Measurements from ENCODE around the gene MICAL2. TPM values are rescaled to one million over a fixed set of nuclear protein-coding genes. Genes with fewer than 3 reads are reported as not detected.
A peak's percentile ranks its signal among the peaks of the same experiment; 100 is the strongest.

Gene MICAL2
- polyA plus RNA-seq, 1 experiment: 135 TPM

DNA sequence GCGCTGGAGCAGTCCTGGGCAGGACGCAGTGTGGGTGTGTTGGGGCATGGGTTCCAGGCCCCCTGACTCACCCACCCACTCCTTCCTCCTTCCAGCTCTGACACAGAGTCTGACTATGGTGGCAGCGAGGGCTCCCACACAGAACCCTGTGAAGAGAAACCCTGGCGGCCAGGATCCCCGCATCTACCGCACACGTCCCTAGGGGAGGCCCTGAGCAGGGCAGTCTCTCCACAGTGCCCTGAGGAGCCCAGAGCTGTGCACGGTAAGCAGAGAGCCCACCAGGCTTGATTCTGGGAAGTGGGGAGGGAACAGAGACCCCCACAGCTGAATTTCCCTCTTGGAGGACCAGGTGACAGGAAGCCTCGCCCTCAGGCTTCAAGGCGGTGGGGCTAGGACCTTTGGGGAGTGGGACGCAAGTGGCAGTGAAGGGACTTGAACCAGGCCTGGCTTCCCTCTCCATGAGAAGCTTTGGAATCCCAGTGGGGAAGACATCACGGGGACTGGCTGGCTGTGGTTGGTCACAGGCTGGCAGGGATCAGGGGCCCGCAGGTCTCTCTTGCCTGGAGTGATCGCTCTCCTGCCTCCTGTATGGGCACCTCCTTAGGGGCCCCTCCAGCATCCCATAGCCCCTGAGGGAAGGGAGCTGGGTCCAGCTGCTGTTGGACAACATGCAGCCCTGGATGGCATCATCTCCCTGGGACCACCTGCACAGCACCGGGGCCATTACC lies 170.6 kb downstream of the MICAL2 start:
- CTCF ChIA-PET: interaction anchor here (0.6 to 11.6 kb wide), 32 partner anchors 8 to 493 kb away, joined by 3 to 331 read pairs (median 4); no protein-coding TSS in a partner anchor
- H3K27me3 ChIP-seq (ENCODE audit: control insufficient read depth, insufficient read depth, low read length): no peaks in the 10 kb centered on the region
- H3K4me3 ChIP-seq (ENCODE audit: low read depth, low read length): no peak overlapping the region
- POLR2A ChIA-PET: no interaction called here
- H3K36me3 ChIP-seq (ENCODE audit: control insufficient read depth, insufficient read depth, low read length): no peaks in the 10 kb centered on the region
- TF ChIP-seq, protein P1, sequence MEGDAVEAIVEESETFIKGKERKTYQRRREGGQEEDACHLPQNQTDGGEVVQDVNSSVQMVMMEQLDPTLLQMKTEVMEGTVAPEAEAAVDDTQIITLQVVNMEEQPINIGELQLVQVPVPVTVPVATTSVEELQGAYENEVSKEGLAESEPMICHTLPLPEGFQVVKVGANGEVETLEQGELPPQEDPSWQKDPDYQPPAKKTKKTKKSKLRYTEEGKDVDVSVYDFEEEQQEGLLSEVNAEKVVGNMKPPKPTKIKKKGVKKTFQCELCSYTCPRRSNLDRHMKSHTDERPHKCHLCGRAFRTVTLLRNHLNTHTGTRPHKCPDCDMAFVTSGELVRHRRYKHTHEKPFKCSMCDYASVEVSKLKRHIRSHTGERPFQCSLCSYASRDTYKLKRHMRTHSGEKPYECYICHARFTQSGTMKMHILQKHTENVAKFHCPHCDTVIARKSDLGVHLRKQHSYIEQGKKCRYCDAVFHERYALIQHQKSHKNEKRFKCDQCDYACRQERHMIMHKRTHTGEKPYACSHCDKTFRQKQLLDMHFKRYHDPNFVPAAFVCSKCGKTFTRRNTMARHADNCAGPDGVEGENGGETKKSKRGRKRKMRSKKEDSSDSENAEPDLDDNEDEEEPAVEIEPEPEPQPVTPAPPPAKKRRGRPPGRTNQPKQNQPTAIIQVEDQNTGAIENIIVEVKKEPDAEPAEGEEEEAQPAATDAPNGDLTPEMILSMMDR (IDR thresholded peaks at IDR 0.05; ENCODE audit: insufficient read depth, low read depth, low read length): no peak
- no peak for DNase-seq (ENCODE audit: low read depth)

DNA sequence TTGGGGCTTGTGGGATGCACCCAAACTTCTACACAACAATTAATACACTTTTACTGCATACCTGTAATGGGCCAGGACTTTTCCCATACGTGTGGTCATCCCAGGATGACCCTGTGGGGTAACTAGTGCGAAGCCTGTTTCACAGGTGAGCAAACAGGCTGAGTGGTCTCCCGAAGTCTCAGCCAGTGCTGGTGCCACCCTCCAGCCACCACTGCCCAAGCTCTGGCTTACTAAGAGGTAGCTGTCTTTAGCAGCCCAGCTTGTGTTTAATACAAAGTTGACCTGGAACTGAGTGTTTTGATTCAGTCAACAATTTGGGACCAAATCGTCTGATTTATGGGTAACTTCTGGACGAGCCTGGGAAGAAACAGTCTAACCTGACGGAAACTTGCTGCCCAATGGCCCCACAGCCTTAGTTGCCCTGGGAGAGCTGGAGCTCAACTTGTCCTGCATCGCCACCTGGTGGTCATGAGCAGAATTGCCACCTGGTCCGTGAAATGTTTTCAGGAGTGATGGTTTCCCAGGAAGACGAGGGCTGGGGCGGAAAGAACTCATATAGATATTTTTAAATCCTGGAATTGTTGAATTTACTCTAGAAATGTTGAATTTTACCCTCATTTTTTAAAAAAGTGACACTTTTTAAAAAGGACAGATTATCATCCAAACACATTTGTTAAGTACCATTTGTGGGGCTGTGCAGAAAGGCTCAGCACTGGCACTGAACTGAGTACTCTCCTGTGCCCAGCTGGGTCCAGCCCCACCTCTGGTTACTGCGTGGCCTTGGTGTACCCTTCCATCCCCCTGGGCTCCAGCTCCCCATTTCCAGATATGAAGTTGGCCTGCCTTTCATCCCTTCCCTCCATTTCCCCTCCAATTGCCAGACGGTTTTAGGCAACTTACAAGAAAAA lies 171.4 kb downstream of the MICAL2 start:
- TF ChIP-seq, protein P1 (IDR thresholded peaks at IDR 0.05; ENCODE audit: insufficient read depth, low read depth, low read length): peak; percentile 88
- CTCF ChIA-PET: interaction anchor here (0.8 to 11.6 kb wide), 33 partner anchors 9 to 494 kb away, joined by 3 to 331 read pairs (median 4); no protein-coding TSS in a partner anchor
- H3K27me3 ChIP-seq (ENCODE audit: control insufficient read depth, insufficient read depth, low read length): no peaks in the 10 kb centered on the region
- H3K4me3 ChIP-seq (ENCODE audit: low read depth, low read length): no peak overlapping the region
- no peaks in the 10 kb centered on the region for H3K36me3 ChIP-seq (ENCODE audit: control insufficient read depth, insufficient read depth, low read length)
- no peak for DNase-seq (ENCODE audit: low read depth)
- POLR2A ChIA-PET: interaction anchor here (0.9 kb wide), 1 partner anchor 234 kb away, joined by 3 read pairs; no protein-coding TSS in a partner anchor

DNA sequence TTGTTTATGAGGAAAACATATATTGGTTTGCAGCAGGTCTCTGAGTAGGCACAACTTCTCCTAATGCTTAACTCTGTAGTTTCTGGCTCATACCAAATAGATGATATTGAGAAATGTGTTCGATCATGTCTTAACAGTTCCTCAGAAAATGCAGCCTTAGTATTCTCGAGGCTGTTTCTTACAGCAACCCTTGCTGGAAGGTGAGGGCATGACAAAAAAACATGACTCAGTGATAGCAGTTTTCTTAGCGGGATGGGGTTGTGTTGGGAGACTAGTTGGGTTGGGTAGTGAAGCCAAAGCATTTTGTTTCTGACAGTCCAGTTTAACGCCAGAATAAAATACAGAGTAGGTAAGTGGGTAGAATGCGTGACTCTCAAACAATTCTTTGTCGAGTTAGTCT lies 172.3 kb downstream of the MICAL2 start:
- TF ChIP-seq, protein P1 (IDR thresholded peaks at IDR 0.05; ENCODE audit: insufficient read depth, low read depth, low read length): no peak
- POLR2A ChIA-PET: no interaction called here
- Histone ChIP-seq H3K4me3 (ENCODE audit: low read depth, low read length) (no peak overlapping the region), H3K27me3 (ENCODE audit: control insufficient read depth, insufficient read depth, low read length) (no peaks in the 10 kb centered on the region), H3K36me3 (ENCODE audit: control insufficient read depth, insufficient read depth, low read length) (no peaks in the 10 kb centered on the region)
- CTCF ChIA-PET: interaction anchor here (0.9 to 11.6 kb wide), 16 partner anchors 11 to 495 kb away, joined by 3 to 331 read pairs (median 5); no protein-coding TSS in a partner anchor
- no peak for DNase-seq (ENCODE audit: low read depth)

DNA sequence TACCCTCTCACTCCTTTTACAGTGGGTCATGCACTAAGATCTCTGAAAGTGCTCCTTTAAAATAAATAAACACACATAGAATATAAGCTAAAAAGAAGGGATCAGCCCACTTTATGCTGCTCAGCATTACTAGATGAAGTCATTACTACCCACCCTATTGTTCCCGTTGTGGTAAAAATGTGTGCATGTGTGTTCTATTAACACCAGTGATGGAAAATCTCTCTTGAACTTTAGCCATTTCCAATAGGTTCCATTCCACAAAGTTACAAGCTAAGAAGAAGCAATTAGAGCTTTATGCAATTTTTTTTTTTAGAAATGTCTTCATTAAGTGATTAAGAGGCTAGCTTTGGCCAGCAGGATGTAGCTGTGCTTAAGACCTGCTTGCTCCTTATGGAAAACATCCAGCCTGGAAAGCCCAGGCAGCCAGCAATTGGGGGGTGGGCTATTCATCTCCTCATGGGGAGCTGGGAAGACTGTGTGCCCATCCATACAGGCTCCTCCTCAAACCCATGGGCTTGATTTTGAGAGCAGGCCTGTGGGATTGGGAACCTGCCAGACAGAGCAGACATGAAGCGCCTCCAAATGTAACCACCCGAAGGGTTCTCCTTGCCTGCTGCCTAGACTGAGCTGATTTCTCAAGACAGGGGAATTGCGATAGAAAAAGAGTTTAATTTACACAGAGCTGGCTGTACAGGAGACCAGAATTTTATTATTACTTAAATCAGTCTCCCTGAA lies 174.1 kb downstream of the MICAL2 start:
- TF ChIP-seq, protein P1 (IDR thresholded peaks at IDR 0.05; ENCODE audit: insufficient read depth, low read depth, low read length): no peak
- Histone ChIP-seq H3K27me3 (ENCODE audit: control insufficient read depth, insufficient read depth, low read length) (no peaks in the 10 kb centered on the region), H3K36me3 (ENCODE audit: control insufficient read depth, insufficient read depth, low read length) (no peaks in the 10 kb centered on the region), H3K4me3 (ENCODE audit: low read depth, low read length) (no peak overlapping the region)
- ChIA-PET POLR2A (interaction anchor here (0.6 to 0.7 kb wide), 2 partner anchors 99 to 128 kb away, joined by 3 read pairs; no protein-coding TSS in a partner anchor), CTCF (interaction anchor here (0.6 to 11.6 kb wide), 11 partner anchors 22 to 679 kb away, joined by 3 to 331 read pairs (median 4); no protein-coding TSS in a partner anchor)
- no peak for DNase-seq (ENCODE audit: low read depth)

Measured in BJ (cell line).